ENCODE measurements around the gene CAPN1.

DNA sequence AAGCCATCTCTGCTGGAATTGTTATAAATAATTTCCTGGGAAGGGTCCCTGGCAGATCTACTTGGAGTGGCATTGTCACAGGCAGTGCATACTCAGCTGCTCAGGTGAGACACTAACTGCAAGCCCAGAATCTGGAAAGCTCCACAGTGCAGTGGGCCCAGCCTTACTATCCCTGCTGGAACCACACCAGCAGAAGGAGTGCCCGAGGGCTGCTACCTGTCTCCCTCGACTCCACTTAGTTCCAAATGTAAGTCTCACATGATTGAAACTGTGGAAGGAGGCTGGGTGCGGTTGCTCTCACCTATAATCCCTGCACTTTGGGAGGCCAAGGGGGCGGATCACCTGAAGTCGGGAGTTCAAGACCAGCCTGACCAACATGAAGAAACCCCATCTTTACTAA lies 33.1 kb upstream of the CAPN1 start:
- TF ChIP-seq, protein P1, sequence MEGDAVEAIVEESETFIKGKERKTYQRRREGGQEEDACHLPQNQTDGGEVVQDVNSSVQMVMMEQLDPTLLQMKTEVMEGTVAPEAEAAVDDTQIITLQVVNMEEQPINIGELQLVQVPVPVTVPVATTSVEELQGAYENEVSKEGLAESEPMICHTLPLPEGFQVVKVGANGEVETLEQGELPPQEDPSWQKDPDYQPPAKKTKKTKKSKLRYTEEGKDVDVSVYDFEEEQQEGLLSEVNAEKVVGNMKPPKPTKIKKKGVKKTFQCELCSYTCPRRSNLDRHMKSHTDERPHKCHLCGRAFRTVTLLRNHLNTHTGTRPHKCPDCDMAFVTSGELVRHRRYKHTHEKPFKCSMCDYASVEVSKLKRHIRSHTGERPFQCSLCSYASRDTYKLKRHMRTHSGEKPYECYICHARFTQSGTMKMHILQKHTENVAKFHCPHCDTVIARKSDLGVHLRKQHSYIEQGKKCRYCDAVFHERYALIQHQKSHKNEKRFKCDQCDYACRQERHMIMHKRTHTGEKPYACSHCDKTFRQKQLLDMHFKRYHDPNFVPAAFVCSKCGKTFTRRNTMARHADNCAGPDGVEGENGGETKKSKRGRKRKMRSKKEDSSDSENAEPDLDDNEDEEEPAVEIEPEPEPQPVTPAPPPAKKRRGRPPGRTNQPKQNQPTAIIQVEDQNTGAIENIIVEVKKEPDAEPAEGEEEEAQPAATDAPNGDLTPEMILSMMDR (IDR thresholded peaks at IDR 0.05; ENCODE audit: insufficient read depth, low read depth, low read length), result no peak
- TF ChIP-seq EZH2 (IDR thresholded peaks at IDR 0.05; ENCODE audit: insufficient read depth, low read length), result no peak
